Measurements from ENCODE around the gene ARIH1.

Gene ARIH1

DNA sequence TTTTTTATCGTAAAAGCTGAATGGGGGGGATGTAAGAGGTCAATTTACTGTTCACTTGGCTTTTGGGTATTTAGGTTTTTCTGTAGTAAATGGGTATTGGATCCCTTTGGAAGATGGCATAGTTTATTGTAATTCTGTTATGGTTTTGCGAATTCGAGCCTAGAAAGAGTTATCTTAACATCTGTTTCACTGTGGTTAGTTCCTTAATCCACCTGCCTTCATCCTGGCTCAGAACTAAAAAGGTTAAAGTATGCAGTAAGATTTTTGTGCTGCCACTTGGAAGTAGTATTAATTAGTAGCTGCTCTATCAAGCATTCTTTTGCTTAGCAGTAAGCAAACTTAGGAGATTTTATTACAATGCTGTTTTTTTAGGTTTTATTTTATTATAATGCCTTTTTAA is 62.4 kb downstream of the ARIH1 start:
- H3K9ac ChIP-seq, result no peak overlapping the region
- H3K27ac ChIP-seq, result no peak overlapping the region
- peaks cover 15% of the 10 kb centered on the region for H3K4me1 ChIP-seq (ENCODE audit: low read depth, poor library complexity, severe bottlenecking)
- TF ChIP-seq, protein P1, sequence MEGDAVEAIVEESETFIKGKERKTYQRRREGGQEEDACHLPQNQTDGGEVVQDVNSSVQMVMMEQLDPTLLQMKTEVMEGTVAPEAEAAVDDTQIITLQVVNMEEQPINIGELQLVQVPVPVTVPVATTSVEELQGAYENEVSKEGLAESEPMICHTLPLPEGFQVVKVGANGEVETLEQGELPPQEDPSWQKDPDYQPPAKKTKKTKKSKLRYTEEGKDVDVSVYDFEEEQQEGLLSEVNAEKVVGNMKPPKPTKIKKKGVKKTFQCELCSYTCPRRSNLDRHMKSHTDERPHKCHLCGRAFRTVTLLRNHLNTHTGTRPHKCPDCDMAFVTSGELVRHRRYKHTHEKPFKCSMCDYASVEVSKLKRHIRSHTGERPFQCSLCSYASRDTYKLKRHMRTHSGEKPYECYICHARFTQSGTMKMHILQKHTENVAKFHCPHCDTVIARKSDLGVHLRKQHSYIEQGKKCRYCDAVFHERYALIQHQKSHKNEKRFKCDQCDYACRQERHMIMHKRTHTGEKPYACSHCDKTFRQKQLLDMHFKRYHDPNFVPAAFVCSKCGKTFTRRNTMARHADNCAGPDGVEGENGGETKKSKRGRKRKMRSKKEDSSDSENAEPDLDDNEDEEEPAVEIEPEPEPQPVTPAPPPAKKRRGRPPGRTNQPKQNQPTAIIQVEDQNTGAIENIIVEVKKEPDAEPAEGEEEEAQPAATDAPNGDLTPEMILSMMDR (conservative IDR thresholded peaks at IDR 0.05; ENCODE audit: low read depth, low read length), result no peak
- H3K4me2 ChIP-seq, result no peak overlapping the region
- no peaks in the 10 kb centered on the region for H3K27me3 ChIP-seq (ENCODE audit: insufficient read depth, low read depth)
- H3K36me3 ChIP-seq (ENCODE audit: insufficient read depth), result 0 out of 2 replicates have a peak, but pooled peaks cover 4% of the 10 kb centered on the region
- H4K20me1 ChIP-seq (ENCODE audit: insufficient read depth), result peaks cover 4% of the 10 kb centered on the region
- H3K4me3 ChIP-seq (IDR thresholded peaks at IDR 0.05; ENCODE audit: insufficient read depth, low read depth, low read length), result no peak overlapping the region
- H3K79me2 ChIP-seq (ENCODE audit: insufficient read depth, low read depth), result peaks cover 23% of the 10 kb centered on the region; the same call in 1 of the 2 replicates
- no peak overlapping the region for H2AFZ ChIP-seq (ENCODE audit: low read depth)

- H3K27me3 ChIP-seq (ENCODE audit: insufficient read depth, low read depth), result no peaks in the 10 kb centered on the region
- no peaks in the 10 kb centered on the region for H3K36me3 ChIP-seq (ENCODE audit: insufficient read depth)
- H3K79me2 ChIP-seq (ENCODE audit: insufficient read depth, low read depth), result peaks cover 17% of the 10 kb centered on the region; the same call in 1 of the 2 replicates
- TF ChIP-seq, protein P1 (conservative IDR thresholded peaks at IDR 0.05; ENCODE audit: low read depth, low read length), result no peak
- no peak overlapping the region for H2AFZ ChIP-seq (ENCODE audit: low read depth)
- H3K27ac ChIP-seq, result no peak overlapping the region
- no peak overlapping the region for H3K4me2 ChIP-seq
- no peak overlapping the region for H3K4me3 ChIP-seq (IDR thresholded peaks at IDR 0.05; ENCODE audit: insufficient read depth, low read depth, low read length)
- no peak overlapping the region for H3K9ac ChIP-seq
- peaks cover 7% of the 10 kb centered on the region; the same call in 1 of the 2 replicates for H4K20me1 ChIP-seq (ENCODE audit: insufficient read depth)
- peaks cover 8% of the 10 kb centered on the region for H3K4me1 ChIP-seq (ENCODE audit: low read depth, poor library complexity, severe bottlenecking)
Observed at GRCh38 chr15:72538931-72539330, 64.8 kb downstream of the ARIH1 start.

- no peak overlapping the region for H3K27ac ChIP-seq
- H4K20me1 ChIP-seq (ENCODE audit: insufficient read depth), result 0 out of 2 replicates have a peak, but pooled peaks cover 3% of the 10 kb centered on the region
- no peaks in the 10 kb centered on the region for H3K4me1 ChIP-seq (ENCODE audit: low read depth, poor library complexity, severe bottlenecking)
- no peaks in the 10 kb centered on the region for H3K27me3 ChIP-seq (ENCODE audit: insufficient read depth, low read depth)
- H3K79me2 ChIP-seq (ENCODE audit: insufficient read depth, low read depth), result peaks cover 3% of the 10 kb centered on the region; the same call in 1 of the 2 replicates
- H3K36me3 ChIP-seq (ENCODE audit: insufficient read depth), result no peaks in the 10 kb centered on the region
- H3K4me3 ChIP-seq (IDR thresholded peaks at IDR 0.05; ENCODE audit: insufficient read depth, low read depth, low read length), result no peak overlapping the region
- no peak overlapping the region for H2AFZ ChIP-seq (ENCODE audit: low read depth)
- H3K9ac ChIP-seq, result no peak overlapping the region
- H3K4me2 ChIP-seq, result no peak overlapping the region
- TF ChIP-seq, protein P1 (conservative IDR thresholded peaks at IDR 0.05; ENCODE audit: low read depth, low read length), result no peak
Observed at GRCh38 chr15:72540606-72541237, 66.6 kb downstream of the ARIH1 start.

GRCh38 chr15:72541674-72542073 is 67.5 kb downstream of the ARIH1 start:
- 0 out of 2 replicates have a peak, but pooled peaks cover 3% of the 10 kb centered on the region for H4K20me1 ChIP-seq (ENCODE audit: insufficient read depth)
- H3K36me3 ChIP-seq (ENCODE audit: insufficient read depth), result no peaks in the 10 kb centered on the region
- H2AFZ ChIP-seq (ENCODE audit: low read depth), result no peak overlapping the region
- TF ChIP-seq, protein P1 (conservative IDR thresholded peaks at IDR 0.05; ENCODE audit: low read depth, low read length), result no peak
- no peak overlapping the region for H3K27ac ChIP-seq
- H3K4me3 ChIP-seq (IDR thresholded peaks at IDR 0.05; ENCODE audit: insufficient read depth, low read depth, low read length), result no peak overlapping the region
- H3K4me2 ChIP-seq, result no peak overlapping the region
- no peaks in the 10 kb centered on the region for H3K4me1 ChIP-seq (ENCODE audit: low read depth, poor library complexity, severe bottlenecking)
- H3K27me3 ChIP-seq (ENCODE audit: insufficient read depth, low read depth), result no peaks in the 10 kb centered on the region
- H3K79me2 ChIP-seq (ENCODE audit: insufficient read depth, low read depth), result no peaks in the 10 kb centered on the region; the same call in 1 of the 2 replicates
- H3K9ac ChIP-seq, result no peak overlapping the region
